Measurements from ENCODE around the gene PARD3B.

DNA sequence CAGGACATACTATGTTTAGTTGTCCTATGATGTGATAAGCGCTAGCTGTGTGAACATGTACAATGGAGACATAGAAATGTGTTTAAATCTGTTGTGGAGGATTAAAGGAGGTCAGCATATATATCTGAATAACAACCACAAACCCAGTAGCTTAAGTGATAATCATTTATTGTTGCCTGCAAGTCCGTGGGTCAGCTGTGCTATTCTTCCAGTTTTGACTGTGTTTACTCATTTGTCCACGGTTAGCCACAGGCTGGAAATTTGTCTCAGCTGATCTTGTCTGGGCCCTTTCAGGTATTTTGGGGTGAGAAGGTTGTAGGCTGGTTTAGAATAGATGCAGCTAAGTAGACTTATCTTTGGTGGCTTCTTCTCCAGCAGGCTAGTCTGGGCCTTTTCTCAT, 110.4 kb downstream of the PARD3B start:
- TF ChIP-seq, protein P1, sequence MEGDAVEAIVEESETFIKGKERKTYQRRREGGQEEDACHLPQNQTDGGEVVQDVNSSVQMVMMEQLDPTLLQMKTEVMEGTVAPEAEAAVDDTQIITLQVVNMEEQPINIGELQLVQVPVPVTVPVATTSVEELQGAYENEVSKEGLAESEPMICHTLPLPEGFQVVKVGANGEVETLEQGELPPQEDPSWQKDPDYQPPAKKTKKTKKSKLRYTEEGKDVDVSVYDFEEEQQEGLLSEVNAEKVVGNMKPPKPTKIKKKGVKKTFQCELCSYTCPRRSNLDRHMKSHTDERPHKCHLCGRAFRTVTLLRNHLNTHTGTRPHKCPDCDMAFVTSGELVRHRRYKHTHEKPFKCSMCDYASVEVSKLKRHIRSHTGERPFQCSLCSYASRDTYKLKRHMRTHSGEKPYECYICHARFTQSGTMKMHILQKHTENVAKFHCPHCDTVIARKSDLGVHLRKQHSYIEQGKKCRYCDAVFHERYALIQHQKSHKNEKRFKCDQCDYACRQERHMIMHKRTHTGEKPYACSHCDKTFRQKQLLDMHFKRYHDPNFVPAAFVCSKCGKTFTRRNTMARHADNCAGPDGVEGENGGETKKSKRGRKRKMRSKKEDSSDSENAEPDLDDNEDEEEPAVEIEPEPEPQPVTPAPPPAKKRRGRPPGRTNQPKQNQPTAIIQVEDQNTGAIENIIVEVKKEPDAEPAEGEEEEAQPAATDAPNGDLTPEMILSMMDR (IDR thresholded peaks at IDR 0.05; ENCODE audit: insufficient read depth, low read length, poor library complexity, severe bottlenecking), result no peak
- TF ChIP-seq EZH2phosphoT487 (conservative IDR thresholded peaks at IDR 0.05; ENCODE audit: low read length), result no peak

Data from SU-DHL-6 (cell line).